AG04449 (cell line): Measurements from ENCODE around the gene GSX2.

Source experiments
- CTCF ChIA-PET: fragments of 350-600 bp; formaldehyde crosslinking; extraction: SDS; loops from one replicate; lab custom pipeline; 2021; ENCODE audit warnings: antibody characterized with exemption; lab: Yijun Ruan, JAX
- POLR2A ChIA-PET: fragments of 400-600, 350-600 bp; formaldehyde crosslinking; extraction: SDS; loops from one replicate; lab custom pipeline; 2020; ENCODE audit warnings: antibody characterized with exemption, inconsistent platforms; lab: Yijun Ruan, JAX
- DNase-seq: peaks from one replicate; pipeline ENCODE4 v3.0.0-alpha.2; 2010; ENCODE audit warnings: low read depth, low spot score
- H3K4me3 ChIP-seq: 2 replicates; pipeline ENCODE4 v1.5.1; 2011; ENCODE audit warnings: low read depth, mild to moderate bottlenecking, control low read depth, low read length
- CTCF ChIP-seq: IDR thresholded peaks from one replicate; pipeline ENCODE4 v1.5.1; 2011; ENCODE audit warnings: mild to moderate bottlenecking, moderate library complexity, low read length, control low read depth, inconsistent platforms; ENCODE audit not compliant: insufficient read depth; ENCODE audit errors: missing control alignments

GSX2 gene

GRCh38 chr4:54067166-54067565, 32.8 kb upstream of the GSX2 start:
- POLR2A ChIA-PET = interaction anchor here (0.5 kb wide), 1 partner anchor 11 kb away, joined by 3 read pairs; no protein-coding TSS in a partner anchor
- CTCF ChIA-PET = interaction anchor here (3.4 kb wide), 1 partner anchor 151 kb away, joined by 16 read pairs; no protein-coding TSS in a partner anchor
- DNase-seq = no peak
- no peak overlapping the region for H3K4me3 ChIP-seq
- no peak for TF ChIP-seq CTCF

GRCh38 chr4:54073271-54073880, 26.6 kb upstream of the GSX2 start:
- no peak overlapping the region for H3K4me3 ChIP-seq
- TF ChIP-seq CTCF = no peak
- CTCF ChIA-PET = interaction anchor here (0.6 kb wide), 1 partner anchor 156 kb away, joined by 3 read pairs; the partner anchor contains the start of gene PDGFRA
- POLR2A ChIA-PET = no interaction called here
- no peak for DNase-seq

- no peak for TF ChIP-seq CTCF
- no peak overlapping the region for H3K4me3 ChIP-seq
- CTCF ChIA-PET = interaction anchor here (0.6 kb wide), 1 partner anchor 13 kb away, joined by 3 read pairs; no protein-coding TSS in a partner anchor
- POLR2A ChIA-PET = no interaction called here
- DNase-seq = no peak
Measured at GRCh38 chr4:54074381-54074780, 25.6 kb upstream of the GSX2 start.

GRCh38 chr4:54076673-54077072, 23.3 kb upstream of the GSX2 start:
- CTCF ChIA-PET = no interaction called here
- no peak for DNase-seq

GRCh38 chr4:54077812-54078211, 22.2 kb upstream of the GSX2 start:
- no peak for TF ChIP-seq CTCF
- CTCF ChIA-PET = interaction anchor here (0.9 kb wide), 1 partner anchor 139 kb away, joined by 4 read pairs; no protein-coding TSS in a partner anchor
- no peak overlapping the region for H3K4me3 ChIP-seq
- DNase-seq = no peak
- POLR2A ChIA-PET = no interaction called here

More at GRCh38 chr4:54076673-54077072, 23.3 kb upstream of the GSX2 start:
- no peak overlapping the region for H3K4me3 ChIP-seq
- no peak for TF ChIP-seq CTCF
- POLR2A ChIA-PET = no interaction called here

- H3K4me3 ChIP-seq = no peak overlapping the region
- no peak for TF ChIP-seq CTCF
- CTCF ChIA-PET = no interaction called here
- POLR2A ChIA-PET = interaction anchor here (1.0 kb wide), 1 partner anchor 16 kb away, joined by 3 read pairs; no protein-coding TSS in a partner anchor
- peak; percentile 96 for DNase-seq
Measured at GRCh38 chr4:54082168-54082567, 17.8 kb upstream of the GSX2 start.
